Colon (tissue), 2 donors: ENCODE data around the gene ATP8B3.

ENCODE experiments used
- FAIRE-seq: peaks from 2 replicates; lab custom pipeline; 2012; peaks lifted over from hg19 to GRCh38; lab: Jason Lieb, UNC
- donor health status: control.
- donor health status: control.

Gene ATP8B3

GRCh38 chr19:1836458-1837221 lies 24.6 kb upstream of the ATP8B3 start:
- FAIRE-seq = no peak

GRCh38 chr19:1833540-1833939 lies 21.5 kb upstream of the ATP8B3 start:
- no peak for FAIRE-seq

GRCh38 chr19:1832046-1832663 lies 20.1 kb upstream of the ATP8B3 start:
- FAIRE-seq = no peak

- FAIRE-seq = no peak
Measured at GRCh38 chr19:1830978-1831377, 18.9 kb upstream of the ATP8B3 start.

GRCh38 chr19:1830568-1830967 lies 18.5 kb upstream of the ATP8B3 start:
- no peak for FAIRE-seq

- no peak for FAIRE-seq
Measured at GRCh38 chr19:1829958-1830357, 17.9 kb upstream of the ATP8B3 start.

GRCh38 chr19:1828279-1829238 lies 16.5 kb upstream of the ATP8B3 start:
- no peak for FAIRE-seq

- FAIRE-seq = no peak
Measured at GRCh38 chr19:1827566-1828278, 15.6 kb upstream of the ATP8B3 start.

GRCh38 chr19:1826557-1827521 lies 14.8 kb upstream of the ATP8B3 start:
- no peak for FAIRE-seq

GRCh38 chr19:1825909-1826556 lies 14.0 kb upstream of the ATP8B3 start:
- no peak for FAIRE-seq

GRCh38 chr19:1824252-1824622 lies 12.2 kb upstream of the ATP8B3 start:
- no peak for FAIRE-seq

GRCh38 chr19:1823539-1824251 lies 11.6 kb upstream of the ATP8B3 start:
- no peak for FAIRE-seq

GRCh38 chr19:1823020-1823419 lies 10.9 kb upstream of the ATP8B3 start:
- FAIRE-seq = no peak

- no peak for FAIRE-seq
Measured at GRCh38 chr19:1822210-1822609, 10.1 kb upstream of the ATP8B3 start.

GRCh38 chr19:1819341-1820255 lies 7.5 kb upstream of the ATP8B3 start:
- no peak for FAIRE-seq

- no peak for FAIRE-seq
Measured at GRCh38 chr19:1818549-1819195, 6.6 kb upstream of the ATP8B3 start.

GRCh38 chr19:1817553-1818179 lies 5.6 kb upstream of the ATP8B3 start:
- FAIRE-seq = no peak
